ENCODE data around the gene BOK.
"Not testable (repeated sequence)": the region's sequence is repeated elsewhere in the genome, so short reads cannot be mapped to it uniquely, and the experiment has no call there.

The BOK gene, protein sequence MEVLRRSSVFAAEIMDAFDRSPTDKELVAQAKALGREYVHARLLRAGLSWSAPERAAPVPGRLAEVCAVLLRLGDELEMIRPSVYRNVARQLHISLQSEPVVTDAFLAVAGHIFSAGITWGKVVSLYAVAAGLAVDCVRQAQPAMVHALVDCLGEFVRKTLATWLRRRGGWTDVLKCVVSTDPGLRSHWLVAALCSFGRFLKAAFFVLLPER

DNA sequence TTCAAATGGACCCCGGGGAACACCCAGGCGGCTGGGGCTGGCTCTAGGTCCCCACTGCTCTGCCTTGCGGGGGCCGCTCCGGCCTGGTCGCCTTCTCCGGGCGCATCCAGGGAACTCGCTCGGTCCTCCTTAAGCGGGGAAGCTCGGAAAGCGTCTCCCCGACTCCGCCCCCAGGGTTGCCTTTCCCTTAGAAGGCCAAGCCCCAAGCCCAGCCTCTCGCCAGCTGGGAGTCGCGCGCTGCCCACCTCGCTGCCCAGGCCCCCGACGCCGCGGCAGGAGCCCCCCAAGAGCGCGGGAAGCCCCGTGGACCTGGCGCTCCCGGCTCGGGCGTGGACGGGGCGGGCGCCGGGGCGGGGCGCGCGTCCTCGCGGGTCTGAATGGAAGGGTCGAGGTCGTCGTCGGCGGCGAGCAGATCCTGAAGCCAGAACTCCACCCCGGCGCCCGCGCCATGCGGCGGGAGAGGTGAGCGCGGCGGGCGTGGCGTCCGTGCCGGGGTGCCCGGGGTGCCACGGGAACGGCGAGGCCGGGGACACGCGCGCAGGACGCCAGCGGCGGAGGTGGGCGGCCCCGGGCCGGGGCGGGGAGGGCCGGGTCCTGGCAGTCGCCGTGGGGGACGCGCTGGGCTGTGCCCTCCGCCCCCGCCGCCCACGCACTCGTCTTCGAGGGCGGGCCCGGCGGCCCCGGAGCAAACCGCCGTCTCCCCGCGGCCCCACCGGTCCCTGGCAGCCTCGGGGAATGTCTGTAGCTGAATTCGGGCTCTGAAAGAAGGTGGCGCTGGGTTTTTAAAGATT lies at the start of gene BOK:
TSS of gene BOK (plus strand) at position 214 of the 791 bp plus-strand sequence. CDS start 739 bp downstream, outside the sequence.
- DNase-seq, result peak; percentile 89

DNA sequence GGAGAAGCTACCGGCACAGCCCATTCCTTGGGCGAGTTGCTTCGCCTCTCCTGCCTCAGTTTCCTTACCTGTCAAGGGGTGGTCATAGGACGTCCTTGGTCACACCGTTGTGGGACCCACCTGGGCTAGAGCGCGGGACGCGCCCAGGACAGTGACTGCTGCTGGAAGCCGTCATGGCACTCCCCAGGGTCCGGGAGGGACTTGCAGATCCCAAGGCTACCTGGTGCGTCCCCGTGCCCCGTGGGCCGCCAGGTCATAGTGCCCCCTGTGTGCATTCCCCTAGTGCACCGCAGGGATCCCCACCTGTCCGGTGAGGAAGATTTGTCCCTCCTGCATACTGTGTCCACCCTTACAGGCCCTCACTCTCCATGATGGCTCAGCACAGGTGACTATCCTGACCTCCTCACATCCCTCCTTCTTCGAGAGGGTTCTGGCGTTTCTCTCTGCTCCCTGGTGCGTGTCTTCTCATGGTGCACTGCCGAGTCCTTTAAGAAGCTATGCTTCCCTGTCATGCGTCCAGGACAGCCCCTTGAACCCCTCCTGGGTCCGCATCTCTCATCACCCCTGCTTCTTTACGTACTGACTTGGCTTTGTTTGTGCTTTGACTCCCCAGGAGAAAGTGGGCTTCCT lies 49.3 kb upstream of the BOK start:
- DNase-seq, result no peak

DNA sequence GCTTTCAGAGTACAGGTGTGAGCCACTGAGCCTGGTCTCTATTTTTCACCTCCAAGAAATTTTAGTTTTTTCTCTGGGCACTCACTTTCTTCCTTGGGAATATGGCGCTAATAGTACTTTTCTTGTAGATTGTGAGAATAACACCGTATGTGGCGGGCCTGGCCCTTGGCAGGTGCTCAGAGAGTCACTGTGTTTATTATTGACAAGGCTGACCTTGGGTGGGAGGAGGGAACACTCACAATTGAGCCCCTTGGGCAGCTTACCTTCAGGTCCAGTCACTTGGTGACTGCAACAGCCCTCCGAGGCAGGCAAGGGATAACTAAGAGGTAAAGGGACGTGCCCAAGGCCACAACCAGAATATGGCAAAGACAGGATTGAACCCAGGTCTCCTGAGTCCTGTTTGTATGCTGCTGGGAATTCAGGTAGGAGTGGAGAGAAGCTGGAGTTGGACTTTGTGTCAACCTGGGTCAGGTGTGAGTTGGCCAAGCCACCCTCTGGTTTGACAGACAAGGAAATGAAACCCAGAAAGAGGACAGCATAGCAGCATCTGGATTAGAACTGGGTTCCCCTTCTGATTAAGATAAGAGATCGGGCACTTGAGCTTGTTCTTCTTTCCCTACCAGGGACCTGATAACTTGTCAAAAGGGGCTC lies 47.3 kb upstream of the BOK start:
- no peak for DNase-seq

DNA sequence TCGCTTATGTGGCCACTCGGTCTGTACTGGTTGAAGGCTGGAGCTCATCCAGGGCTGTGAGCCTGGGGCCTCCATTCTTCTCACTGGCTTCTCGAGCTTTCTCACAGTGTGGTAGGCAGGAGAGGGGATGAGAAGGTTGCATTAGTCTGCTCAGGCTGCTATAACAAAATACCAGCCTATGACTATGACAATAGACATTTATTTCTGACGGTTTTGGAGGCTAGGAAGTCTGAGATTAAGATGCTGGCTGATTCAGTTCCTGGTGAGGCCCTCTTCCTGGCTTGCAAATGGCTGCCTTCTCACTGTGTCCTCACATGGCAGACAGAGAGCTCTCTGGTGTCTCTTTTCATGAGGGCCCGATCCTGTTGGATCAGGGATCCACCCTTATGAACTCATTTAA lies 44.0 kb upstream of the BOK start:
- peak; percentile 24 for DNase-seq

DNA sequence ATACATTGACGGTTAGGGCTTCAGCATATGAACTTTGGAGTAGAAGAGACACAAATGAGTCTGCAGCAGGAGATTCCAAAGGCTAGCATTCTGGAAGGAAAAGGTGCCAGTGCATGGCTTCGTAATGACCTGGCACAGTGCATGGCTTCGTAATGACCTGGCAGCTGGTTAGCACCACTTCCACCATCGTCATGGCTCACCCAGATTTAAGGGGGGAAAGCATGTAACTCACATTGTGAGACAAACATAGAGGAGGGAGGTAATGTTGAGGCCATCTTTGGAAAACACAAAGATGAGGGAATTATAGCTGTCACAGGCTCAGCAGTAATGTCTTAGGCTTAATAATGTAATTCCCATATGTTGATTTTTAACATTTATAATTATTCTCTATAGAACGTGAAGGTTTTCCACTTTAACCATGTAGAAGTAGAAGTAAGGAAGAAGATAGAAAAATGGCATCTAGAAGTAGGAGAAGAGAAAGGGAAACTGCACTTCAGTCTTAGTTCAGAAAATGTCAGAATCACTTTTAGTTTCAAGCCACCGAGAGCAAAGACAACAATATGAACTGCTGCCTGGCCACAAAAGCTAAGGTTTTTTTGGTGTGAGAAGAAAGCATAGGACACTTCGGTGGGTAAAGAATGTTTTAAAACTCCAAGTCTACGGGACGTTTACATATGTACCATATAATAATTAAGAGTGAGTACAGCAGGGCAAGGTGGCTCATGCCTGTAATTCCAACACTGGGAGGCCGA lies 43.4 kb upstream of the BOK start:
- DNase-seq, result peak; percentile 16

DNA sequence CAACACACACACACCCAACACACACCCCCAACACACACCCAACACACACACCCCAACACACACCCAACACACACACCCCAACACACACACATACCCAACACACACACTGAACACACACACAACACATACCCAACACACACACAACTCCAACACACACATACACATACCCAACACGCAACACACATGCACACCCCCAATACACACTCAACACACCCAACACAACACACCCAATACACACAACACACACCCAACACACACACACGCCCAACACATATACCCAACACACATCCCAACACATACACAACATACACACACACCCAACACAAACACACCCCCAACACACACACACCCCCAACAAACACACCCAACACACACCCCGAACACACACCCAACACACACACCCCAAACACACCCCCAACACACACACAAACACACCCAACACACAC lies 42.0 kb upstream of the BOK start:
- DNase-seq, result no peak

DNA sequence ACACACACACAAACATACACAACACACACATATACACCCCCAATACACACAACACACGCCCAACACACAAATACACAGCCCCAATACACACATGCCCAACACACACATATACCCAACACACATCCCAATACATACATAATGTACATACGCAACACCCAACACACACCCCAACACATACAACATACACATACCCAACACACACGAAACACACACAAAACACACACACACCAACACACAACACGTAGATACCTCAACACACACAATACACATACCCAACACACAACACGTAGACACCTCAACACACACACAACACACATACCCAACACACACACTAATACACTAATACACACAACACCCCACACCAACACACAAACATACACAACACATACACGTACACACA lies 41.2 kb upstream of the BOK start:
- DNase-seq, result no peak

DNA sequence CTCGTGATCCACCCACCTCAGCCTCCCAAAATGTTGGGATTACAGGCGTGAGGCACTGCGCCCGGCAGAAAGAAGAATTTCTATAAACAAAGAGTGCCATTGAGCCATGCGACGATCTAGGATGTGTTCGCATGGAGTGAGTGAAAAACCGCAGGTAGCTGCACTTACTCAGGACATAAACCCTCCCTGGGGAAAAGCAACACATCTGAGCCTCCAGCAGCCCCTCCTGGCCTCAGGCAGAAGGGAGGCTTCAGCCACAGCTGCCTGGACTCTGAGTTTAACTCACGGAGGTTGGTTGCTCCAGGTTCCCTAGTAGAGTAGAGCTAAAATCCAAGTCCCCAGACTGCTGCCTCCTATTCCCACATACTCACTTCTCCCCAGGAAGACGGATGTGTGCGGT lies 38.9 kb upstream of the BOK start:
- DNase-seq, result no peak

DNA sequence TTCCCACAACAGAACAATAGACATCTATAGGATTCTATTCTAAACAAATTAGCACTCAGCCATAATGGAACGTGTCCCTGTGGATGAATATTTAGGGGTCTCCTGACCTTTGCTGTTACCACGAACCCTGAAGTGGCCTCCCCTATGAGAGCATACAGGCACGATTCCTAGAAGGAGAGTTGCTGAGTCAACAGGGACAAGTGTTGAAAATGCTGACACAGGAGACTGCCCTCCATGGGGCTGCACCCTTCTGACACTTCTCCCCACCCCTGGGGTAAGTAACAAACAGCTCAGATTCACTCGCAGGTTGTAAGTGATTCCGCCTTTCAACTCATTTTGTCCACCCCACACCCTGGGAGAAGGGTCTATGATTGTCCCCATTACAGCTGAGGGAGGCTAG lies 36.1 kb upstream of the BOK start:
- DNase-seq, result no peak

DNA sequence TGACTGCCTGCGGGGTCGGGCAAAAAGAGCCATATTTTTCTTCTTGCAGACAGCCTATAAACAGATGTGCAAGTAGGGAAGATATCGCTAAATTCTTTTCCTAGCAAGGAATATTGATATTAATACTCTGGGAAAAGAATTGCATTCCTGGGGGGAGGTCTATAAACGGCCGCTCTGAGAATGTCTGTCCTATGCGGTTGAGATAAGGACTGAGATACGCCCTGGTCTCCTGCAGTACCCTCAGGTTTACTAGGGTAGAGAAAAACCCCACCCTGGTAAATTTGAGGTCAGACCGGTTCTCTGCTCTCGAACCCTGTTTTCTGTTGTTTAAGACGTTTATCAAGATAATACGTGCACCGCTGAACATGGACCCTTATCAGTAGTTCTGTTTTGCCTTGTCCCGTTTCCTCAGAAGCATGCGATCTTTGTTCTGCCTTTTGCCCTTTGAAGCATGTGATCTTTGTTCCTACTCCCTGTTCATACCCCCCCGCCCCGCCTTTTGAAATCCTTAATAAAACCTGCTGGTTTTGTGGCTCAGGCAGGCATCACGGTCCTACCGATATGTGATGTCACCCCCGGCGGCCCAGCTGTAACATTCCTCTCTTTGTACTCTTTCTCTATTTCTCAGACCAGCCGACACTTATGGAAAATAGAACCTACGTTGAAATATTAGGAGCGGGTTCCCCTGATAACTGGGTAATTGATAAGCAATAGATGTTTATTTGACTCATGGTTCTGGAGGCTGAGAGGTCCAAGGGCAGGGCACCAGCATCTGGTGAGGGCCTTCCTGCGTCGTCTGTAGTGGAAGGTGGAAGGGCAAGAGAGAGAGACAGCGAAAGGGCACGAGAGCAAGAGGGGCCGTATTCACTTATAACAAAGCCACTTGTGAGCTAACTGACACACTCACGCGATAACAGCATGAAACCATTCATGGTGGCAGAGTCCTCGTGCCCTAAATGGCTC lies 32.4 kb upstream of the BOK start:
- DNase-seq, result not testable (repeated sequence)

DNA sequence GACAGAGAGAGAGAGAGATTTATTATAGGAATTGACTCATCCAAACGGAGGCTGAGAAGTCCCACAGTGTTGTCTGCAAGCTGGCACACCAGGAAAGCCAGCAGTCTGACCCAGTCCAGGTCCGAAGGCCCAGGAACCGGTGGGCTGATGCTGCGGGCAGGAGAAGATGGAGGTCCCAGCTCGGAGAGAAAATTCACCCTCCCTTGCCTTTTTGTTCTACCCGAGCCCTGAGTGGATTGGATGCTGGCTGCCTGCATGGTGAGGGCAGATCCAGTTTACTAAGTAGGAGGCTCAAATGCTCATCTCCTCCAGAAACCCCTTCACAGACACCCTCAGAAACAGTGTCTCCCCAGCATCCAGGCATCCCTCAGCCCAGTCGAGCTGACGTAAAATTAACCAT lies 28.0 kb upstream of the BOK start:
- DNase-seq, result no peak

DNA sequence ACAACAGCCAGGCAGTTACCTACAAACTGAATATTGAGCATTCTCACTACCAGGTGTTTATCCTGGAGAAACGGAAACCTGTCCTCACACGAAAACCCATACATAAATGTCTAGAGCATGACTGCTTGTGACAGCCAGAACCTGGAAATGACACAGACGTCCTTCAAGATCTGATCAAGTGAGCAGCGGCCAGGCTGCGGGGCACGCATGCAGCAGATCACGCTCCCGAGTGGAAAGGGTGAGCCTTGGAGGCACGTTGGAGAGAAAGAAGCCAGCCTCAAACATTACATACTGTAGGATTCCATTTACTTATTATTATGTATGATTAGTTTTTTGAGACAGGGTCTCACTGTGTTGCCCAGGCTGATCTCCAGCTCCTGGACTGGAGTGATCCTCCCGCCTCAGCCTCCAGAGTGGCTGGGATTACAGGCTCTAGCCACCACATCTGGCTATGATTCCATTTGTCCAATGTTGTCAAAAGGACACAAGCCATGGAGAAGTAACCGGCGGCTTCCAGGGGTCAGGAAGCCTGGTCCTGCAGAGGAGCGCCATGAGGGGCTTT lies 27.3 kb upstream of the BOK start:
- DNase-seq, result no peak

DNA sequence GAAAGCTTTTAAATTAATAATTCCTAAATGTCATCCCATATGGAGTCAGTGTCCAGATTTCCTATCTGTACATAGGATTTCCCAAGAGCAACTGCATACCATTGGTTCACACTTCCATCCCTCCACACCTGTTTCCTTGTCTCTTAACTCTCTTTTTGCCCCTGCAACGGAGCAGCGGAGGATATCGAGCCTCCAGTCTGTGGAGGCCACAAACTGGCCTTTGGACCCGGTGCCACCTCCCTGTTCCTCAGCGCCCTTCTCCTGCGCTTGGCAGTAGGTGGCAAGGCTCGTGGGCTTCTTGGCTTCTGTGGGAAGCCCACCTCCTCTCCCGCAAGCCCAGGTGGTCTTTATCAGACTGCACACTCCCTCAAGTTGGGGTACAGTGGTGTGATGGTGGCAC lies 26.4 kb upstream of the BOK start:
- DNase-seq, result no peak

DNA sequence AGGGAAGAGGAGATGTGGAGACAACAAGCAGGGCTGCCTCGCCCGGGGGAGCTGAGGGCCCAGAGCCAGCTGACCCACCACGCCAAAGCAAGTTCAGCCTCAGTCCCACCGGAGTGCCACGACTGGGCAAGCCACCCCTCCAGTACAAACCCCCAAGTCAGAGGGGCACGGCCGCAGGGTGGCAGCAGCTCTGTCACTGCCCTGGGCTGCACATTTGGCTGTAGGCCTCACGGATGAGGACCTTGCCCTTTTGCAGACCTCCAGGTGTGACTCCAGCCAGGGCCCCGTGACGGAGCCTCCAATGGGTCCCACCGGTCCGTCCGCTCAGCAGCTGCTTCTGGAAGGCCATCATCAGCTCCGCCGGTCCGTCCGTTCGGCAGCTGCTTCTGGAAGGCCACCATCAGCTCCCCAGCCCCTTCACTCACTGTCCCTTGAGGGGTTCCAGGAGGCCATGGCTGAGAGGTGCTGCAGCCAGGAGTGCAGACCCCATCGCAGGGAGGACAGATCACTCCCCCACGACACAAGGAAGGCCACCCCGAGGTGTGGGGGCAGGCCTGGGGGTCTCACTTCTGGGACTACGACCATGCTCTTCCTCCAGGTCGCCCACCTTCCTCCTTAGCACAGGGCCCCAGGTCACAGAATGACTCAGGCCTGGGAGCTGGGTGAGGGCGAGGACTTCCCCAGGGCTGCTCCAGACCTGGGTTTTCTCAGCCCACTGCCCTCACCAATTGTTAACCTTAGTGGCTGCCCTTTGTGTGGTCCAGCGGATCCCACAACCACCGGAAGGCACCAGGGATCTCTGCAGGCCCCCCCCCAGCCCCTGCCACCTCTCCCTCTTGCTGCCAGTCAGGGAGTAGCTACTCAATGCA lies 25.6 kb upstream of the BOK start:
- DNase-seq, result no peak

DNA sequence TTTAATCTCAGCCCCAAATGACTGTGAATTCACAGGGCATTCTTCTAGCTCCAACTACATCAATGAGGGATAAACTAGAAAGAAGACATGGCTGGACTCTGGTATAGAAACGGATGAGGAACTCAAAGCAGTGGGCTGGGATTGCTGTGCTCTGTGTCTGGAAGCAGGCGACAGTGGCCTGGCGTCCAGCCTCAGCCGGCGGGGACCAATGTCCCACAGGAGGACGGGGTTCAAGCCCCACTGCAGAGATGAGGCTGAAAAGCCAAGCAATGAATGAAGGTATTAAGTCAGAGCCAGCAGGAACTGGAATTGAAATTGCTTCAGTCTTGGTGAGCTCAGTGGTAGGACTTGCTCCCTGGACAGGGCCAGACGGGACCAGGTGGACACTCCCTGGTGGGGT lies 24.3 kb upstream of the BOK start:
- DNase-seq, result no peak

DNA sequence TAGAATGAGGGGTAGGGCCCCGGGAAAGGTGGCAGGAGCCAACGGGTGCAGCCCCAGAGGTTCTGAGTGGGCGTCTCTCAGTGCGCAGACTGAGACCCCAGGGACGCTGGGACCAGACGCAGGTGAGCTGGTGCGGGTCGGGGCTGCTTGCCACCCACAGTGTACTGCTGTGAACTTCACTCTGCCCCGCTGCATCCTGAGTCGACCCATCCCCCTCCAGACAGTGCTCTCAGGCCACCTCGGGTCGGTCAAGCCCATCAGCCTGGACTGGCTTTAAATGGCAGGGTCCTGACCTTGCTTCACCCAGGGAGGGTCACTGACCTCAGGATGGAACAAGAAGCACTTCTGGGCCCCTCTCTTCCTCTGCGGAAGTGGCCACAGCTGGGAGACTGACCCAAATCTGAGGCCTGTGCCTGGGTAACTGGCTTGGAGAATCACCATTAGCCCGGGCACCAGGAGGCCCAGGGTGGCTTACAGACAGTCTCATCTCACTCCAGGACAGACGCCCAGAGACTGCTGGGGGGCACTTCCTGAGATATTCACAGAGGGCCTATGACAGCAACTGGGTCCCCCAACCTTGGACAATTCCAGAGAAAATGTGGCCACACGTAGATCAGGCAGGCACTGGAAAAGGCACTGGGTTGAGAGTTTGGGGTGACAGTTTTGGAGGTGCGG lies 23.7 kb upstream of the BOK start:
- no peak for DNase-seq

DNA sequence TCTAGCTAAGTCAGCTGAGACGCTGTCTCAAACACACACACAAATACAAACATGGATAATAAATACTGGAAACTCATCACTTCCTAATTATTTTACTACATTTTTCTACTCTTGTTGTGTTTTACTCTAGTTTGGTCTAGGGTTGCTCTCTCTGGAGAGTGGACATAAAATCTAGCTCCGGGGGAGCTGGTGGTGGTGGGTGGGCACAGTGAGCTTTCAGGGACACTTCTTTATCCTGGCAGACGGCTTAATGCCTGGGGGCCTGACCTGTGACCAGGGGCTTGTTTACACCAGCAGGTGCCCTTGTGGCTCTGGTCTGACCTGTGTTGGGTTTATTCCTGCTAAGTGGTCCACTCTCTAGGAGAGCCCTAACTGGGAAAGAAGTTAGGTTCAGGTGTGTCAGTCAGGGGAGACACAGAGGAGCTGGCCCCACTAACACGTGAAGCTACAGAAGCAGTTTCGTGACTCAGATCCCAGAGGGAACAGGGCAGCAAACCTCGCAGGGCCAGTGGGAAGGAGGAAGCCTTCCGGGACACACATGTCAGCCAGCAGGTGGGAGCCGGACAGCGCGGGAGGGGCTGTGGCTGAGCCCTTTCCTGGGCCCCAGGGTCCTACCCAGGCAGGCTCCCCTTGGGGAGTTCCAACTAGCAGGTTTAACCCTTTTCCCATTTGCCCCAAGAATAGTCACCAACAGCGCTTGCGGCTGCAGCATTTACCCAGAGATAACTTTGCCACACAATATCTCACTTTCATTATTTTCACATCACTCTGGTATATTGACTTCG lies 22.5 kb upstream of the BOK start:
- DNase-seq, result no peak

DNA sequence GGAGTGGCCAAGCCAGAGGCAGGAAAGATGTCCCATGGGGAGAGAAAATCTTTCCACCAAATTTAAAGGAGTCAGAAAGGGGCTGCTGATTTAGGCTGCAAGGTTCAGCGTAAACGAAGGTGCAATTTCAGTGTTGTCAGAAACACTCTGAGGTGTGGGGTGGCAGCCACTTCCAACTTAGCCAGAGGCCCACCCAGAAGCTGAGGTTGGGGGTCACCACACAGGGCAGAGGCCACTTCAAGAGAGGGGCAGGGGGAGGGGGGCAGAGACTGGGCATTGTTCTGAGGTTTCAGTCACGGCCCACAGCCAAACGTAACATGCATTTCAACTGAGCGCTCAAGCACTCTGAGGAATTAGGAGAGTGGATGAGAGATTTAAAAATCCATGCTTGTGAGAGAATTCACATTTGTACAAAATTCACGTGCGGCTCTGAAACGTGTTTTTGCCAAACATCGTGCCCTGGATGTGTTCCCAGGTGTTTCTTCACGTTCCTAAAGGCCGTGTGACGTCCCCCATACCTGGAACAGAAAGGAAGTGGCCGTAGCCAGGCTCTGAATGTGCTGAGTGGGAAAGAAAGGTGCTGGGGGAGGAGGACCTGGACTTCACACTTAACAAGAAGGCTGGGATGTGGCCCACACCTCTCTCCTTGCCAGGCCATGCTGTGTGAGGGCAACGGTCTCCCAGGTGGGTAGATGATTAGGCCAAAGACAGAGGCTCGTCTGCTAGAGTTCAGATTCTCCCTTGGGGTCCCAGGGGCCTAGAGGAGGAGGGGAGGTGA lies 19.5 kb upstream of the BOK start:
- no peak for DNase-seq

Measured in EL (cell line).